K562 (cell line): Measurements from ENCODE around the gene AFF3. TPM values are rescaled to one million over a fixed set of nuclear protein-coding genes. Genes with fewer than 3 reads are reported as not detected.

ENCODE experiments used
- ARID3B ChIP-seq: fragments of 250-450 bp; sonication (Bioruptor Pico); IDR thresholded peaks from 2 replicates; pipeline ENCODE4 v1.4.0; 2020; ENCODE audit warnings: borderline replicate concordance
- CC2D1A ChIP-seq: fragments of 450-650 bp; IDR thresholded peaks from 2 replicates; pipeline ENCODE4 v1.6.1; 2017; ENCODE audit warnings: mild to moderate bottlenecking
- MYC ChIP-seq, 2 experiments: fragments of 250-450 bp in 1 of 2; sonication (Bioruptor Pico) in 1 of 2; IDR thresholded peaks; 2 replicates each; pipeline versions ENCODE4 v1.5.1 to v1.6.1; 2012 to 2021; ENCODE audit warnings: low read depth in 2 of 2, borderline replicate concordance in 1 of 2, improper control_type of control experiment in 1 of 2, low read length in 1 of 2, mild to moderate bottlenecking in 1 of 2, moderate library complexity in 1 of 2
- NR2C2 ChIP-seq, 2 experiments: fragments of 200-800 bp in 1 of 2; sonication (Bioruptor generic) in 1 of 2; sonication (generic) in 1 of 2; formaldehyde crosslinking in 1 of 2; IDR thresholded peaks; 2 replicates each; pipeline versions ENCODE4 v1.6.1 to v1.8.0; 2016 to 2022; ENCODE audit warnings: mild to moderate bottlenecking in 1 of 2, missing compliant biosample characterization in 1 of 2, missing genetic modification characterization in 1 of 2, missing genetic modification reagents in 1 of 2
- NR2F6 ChIP-seq: fragments of 450-650 bp; formaldehyde crosslinking; IDR thresholded peaks from 2 replicates; pipeline ENCODE4 v1.4.0; 2020; ENCODE audit warnings: mild to moderate bottlenecking
- TAF15 ChIP-seq: fragments of 200-400 bp; formaldehyde crosslinking; IDR thresholded peaks from 2 replicates; pipeline ENCODE4 v1.6.1; 2017; ENCODE audit warnings: mild to moderate bottlenecking, low read depth, low read length, moderate library complexity
- TCF15 ChIP-seq: fragments of 250-450 bp; sonication (Bioruptor Pico); IDR thresholded peaks from 2 replicates; pipeline ENCODE4 v1.8.0; 2022; ENCODE audit warnings: moderate library complexity, mild to moderate bottlenecking, inconsistent platforms
- TFAP4 ChIP-seq: sonication (generic); formaldehyde crosslinking; IDR thresholded peaks from 2 replicates; pipeline ENCODE4 v1.8.0; 2022; ENCODE audit warnings: missing genetic modification reagents, mild to moderate bottlenecking, moderate library complexity, borderline replicate concordance
- ZBTB12 ChIP-seq: fragments of 250-450 bp; sonication (Bioruptor Pico); IDR thresholded peaks from 2 replicates; pipeline ENCODE4 v1.4.0; 2020
- ZBTB43 ChIP-seq: sonication (generic); formaldehyde crosslinking; IDR thresholded peaks from 2 replicates; pipeline ENCODE4 v1.8.0; 2023; ENCODE audit warnings: mild to moderate bottlenecking, missing genetic modification reagents
- ZNF583 ChIP-seq: fragments of 250-450 bp; sonication (Bioruptor Pico); IDR thresholded peaks from 2 replicates; pipeline ENCODE4 v1.4.0; 2020
- ZNF592 ChIP-seq: fragments of 450-650 bp; IDR thresholded peaks from 2 replicates; pipeline ENCODE4 v1.6.1; 2017; ENCODE audit warnings: antibody characterized with exemption, mild to moderate bottlenecking
- ZSCAN29 ChIP-seq: fragments of 450-650 bp; IDR thresholded peaks from 2 replicates; pipeline ENCODE4 v1.6.1; 2017
- ZZZ3 ChIP-seq: fragments of 450-650 bp; IDR thresholded peaks from 2 replicates; pipeline ENCODE4 v1.6.1; 2016; ENCODE audit warnings: antibody characterized with exemption, mild to moderate bottlenecking, moderate library complexity
- polyA plus RNA-seq, 8 experiments: library from polyadenylated mRNA; depleted of rRNA in 4 of 8; stranded (reverse) in 5 of 8; unstranded in 3 of 8; fragments of >200 nt; fragmentation: Nextera tagmentation in 2 of 8; fragmentation: Illumina TruSeq in 1 of 8; extraction: Ambion mirVana in 2 of 8; extraction: Trizol in 1 of 8; gene quantifications; 2 replicates each; pipeline versions ENCODE4 v1.2.1 to v1.2.3, GENCODE V29; 2011 to 2014; ENCODE audit warnings: inconsistent platforms in 1 of 8, missing spikeins in 1 of 8
- total RNA-seq, 7 experiments: library from RNA; depleted of rRNA in 6 of 7; stranded (reverse); fragments of >200 nt in 6 of 7; fragmentation: Illumina TruSeq in 2 of 7; extraction: Trizol in 2 of 7; gene quantifications; 2 replicates each; pipeline versions ENCODE4 v1.2.1 to v1.2.3, GENCODE V29; 2011 to 2021; ENCODE audit warnings: low replicate concordance in 1 of 7

The AFF3 gene
- total and polyA plus RNA-seq, 9 of the 15 experiments (the other 6 are each of a cell fraction or from before 2014, with no cell fraction given): 0.02 to 0.11 TPM; not detected in 7

- TF ChIP-seq TFAP4 (CRISPR knock-in tag) (peak; percentile 44; the same call in 1 of the 2 replicates), ZZZ3 (no peak), ZNF583 (no peak), ZSCAN29 (no peak), ZNF592 (no peak), TAF15 (no peak), ARID3B (CRISPR knock-in tag) (no peak), TCF15 (CRISPR knock-in tag) (no peak), MYC (IDR thresholded peaks at IDR 0.05; ENCODE audit: low read depth, low read length) (no peak), MYC (CRISPR knock-in tag; IDR thresholded peaks at IDR 0.05; ENCODE audit: borderline replicate concordance, low read depth) (no peak), ZBTB43 (no peak), ZBTB12 (CRISPR knock-in tag) (no peak), NR2C2 (CRISPR knock-in tag; IDR thresholded peaks at IDR 0.05) (no peak), NR2C2 (tag; IDR thresholded peaks at IDR 0.05) (no peak), CC2D1A (peak; percentile 63), NR2F6 (no peak)
Measured at GRCh38 chr2:99559075-99559662, 583.2 kb downstream of the AFF3 start (continued).
